SW480 (cell line): Measurements from ENCODE around the gene HSPH1.

Experiments
- DNase-seq: peaks from one replicate; pipeline ENCODE4 v3.0.0-alpha.2; 2016; ENCODE audit warnings: low spot score

HSPH1 gene

DNA sequence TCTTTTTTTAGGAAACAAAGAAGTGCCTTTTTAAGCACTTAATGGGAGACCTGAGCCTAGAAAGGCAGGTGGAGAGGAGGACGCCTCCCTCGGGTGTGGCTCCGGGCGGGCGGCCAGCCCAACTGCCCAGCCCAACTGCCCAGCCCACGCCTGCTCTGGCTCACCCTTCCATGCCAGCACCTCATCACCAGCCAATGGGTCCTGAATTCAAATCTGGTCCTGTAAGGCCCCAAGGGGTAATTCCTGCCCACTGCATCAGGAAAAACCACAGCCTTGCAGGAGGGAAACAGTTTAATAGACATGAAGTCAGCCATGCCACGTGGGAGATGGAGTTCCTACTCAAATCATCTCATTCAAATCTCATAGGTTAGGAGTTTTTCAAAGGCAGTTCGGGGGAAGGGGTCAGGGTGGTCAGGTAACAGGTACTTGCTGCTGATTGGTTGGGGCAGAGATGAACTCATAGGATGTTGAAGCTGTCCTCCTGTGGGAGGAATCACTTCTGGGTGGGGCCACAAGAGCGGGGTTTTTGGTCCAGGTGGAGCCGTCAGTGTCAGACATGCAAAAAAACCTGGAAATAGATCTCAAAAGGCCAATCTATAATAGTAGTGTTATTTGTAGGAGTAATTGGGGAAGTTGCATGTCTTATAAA is 64.9 kb downstream of the HSPH1 start:
- DNase-seq, result no peak

DNA sequence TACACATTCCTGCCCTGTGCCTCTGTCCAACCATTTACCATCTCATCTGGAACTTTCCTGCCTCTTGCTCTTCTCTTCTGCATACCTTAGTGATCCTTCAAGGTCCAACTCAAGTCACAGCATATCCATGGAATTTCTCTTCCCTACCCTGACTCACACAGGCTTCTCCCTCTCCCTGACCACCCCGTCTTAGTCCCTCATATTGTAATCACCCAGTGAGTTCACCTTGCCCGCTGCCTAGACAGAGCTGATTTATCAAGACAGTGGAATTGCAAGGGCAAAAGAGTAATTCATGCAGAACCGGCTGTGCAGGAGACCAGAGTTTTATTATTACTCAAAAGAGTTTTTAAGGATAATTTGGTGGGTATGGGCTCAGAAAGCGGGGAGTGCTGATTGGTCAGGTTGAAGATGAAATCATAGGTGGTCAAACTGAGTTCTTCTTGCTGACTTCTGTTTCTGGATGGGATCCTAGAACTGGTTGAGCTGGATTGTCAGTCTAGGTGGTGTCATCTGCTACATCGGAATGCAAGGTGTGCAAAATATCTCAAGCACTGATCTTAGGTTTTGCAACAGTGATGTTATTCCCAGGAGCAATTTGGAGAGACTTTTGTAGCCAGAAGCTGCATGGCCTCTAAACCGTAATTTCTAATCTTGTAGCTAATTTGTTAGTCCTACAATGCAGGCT is 67.2 kb downstream of the HSPH1 start:
- DNase-seq, result no peak

DNA sequence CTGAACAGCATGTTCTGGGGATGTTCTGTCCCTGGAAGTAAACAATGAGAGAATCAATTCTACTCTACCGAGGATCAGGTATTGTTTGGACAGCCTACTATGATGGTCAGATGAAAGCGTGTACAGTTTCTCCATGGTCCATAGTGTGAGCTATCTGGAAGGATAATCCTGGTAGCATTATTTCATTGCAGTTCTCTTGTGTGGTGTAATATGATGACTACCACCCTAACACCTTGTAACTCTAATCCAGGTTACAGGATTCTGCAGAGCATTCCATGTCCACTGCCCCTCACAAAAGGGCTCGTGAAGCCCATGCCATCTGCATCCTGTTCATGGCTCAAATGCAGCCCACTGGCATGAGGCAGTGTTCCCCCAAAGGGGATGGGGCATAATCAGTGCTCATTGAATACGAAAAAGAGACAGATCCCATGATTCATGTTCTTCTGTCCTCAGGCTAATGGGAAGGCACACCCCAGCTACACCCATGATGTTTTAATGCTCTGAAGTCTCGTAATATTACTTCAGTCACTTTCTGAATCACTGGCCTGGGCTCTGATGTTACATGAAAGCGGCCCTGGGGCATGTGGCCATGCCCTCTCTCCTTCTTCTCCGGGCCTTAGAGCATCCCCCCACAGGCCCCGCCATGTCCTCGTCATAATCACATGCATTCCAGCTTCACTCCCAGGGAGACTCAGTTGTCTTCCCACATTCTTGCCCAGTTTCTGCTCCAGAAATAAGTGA is 68.4 kb downstream of the HSPH1 start:
- no peak for DNase-seq

DNA sequence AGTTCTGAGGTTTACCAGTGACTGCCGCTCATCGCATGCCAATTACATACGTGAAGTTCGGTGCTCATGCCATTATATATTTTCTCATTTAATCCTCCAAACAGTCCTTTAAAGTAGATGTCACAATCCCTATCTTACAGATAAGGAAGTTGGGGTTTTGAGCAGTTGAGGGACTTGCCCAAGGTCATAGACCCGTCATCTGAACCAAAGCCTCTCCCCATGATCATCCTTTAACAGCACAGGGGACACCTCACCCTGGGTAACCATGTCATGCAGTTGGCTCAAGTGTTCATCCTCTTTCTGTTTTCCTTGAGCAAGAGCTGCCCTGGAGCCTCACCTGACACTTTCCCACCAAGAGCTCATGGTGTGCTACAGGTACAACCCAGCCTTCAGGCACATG is 69.1 kb downstream of the HSPH1 start:
- no peak for DNase-seq

DNA sequence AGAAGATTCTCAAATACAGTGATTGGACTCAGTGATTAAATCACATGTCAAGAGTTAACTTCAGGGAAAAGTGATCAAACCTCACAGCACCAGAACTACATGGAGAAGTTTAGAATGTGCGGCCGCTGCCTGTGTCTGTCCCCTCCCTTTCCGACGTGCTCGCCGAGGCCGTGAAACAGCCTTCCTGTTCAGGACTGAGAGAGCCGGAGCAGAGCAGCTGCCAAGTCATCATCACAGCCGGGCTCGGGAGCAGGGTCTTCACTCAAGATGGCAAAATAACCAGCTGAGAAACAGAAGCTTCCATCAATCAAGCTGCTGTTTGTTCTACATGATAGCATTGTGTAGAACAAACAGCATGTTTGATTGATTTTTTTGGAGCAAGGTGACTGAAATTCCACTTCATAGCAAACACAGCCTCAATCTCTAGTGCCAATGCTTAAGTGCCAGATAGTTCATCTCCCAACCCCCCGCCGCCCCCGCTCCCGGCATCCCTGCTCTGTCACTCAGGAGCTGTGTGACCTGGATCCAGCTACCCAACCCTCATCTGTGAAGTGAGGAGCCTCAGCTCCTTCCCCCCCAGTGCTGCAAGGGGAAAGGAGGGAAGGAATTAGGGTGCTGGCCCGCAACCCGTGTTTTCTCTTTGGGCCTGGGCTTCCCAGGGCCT is 70.6 kb downstream of the HSPH1 start:
- DNase-seq, result no peak

DNA sequence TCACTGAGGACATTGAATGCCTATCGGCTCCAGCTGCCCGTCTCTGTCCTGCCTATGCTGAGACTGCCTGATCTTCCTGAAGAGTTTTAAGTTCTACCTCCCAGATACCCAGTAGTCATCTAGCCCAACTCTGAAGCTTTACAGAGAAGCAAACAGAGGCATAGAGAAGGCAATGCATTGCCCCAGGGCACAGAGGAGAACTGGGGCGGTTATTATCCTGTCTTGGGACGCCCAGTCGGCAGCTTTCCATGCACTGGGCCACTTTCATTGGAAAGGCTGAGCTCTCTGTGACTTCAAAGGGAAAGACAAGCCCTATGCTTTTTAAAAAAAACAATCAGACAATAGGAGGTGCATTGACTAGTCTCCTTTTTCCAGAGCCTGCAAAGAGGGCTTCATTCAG is 71.6 kb downstream of the HSPH1 start:
- no peak for DNase-seq

DNA sequence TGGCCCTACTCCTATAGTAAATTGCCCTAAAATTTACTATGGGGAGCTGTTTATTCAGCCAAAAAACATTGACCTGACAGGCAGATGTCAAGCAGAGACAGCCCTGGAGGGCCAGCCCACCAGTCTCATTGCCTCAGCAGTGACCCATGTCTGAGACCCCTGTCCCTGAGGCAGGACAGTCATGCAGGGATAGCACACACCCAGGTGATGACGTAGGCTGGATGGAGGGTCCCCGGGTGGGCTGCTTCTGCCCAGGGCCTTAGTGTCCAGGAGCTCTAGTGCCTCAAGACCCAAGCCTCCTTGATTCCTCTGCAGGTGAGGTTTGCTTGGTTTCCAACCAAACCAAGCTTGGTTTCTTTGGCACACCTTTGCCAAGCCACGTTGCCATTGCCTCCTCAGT is 72.1 kb downstream of the HSPH1 start:
- DNase-seq, result no peak

DNA sequence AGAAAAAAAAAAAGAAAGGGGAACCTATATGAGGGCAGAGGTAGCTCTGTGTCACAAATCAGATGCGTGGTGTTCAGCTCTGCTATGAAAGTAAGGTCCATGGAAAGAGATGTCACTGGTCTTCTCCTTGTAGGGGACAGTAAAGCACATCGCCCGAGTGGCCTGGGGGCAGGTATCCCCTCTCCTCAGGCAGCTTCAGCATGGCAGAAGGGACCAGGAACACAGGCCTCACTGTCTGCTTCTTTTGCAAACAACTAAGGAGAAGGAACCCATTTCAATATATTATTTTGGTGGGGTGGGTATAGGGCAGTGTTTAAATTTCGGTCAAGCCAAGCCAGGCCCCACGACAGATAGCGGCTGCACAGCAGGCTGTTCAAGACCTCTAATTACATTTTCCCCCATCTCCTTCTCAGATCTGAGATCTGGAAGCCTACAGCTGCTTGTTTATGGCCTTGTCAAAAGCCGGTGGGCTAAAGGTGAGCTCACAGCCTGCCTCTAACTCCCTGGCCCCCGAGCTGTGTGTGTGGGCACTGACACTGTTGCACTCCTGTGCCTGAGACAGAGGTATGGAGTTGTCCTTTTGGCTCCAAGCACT is 72.8 kb downstream of the HSPH1 start:
- DNase-seq, result no peak
